CD4-positive, alpha-beta T cell (primary cell): Measurements from ENCODE around the gene AKR1C8. TPM values are rescaled to one million over a fixed set of nuclear protein-coding genes. Genes with fewer than 3 reads are reported as not detected.
"Not testable (repeated sequence)": the region's sequence is repeated elsewhere in the genome, so short reads cannot be mapped to it uniquely, and the experiment has no call there.

ENCODE experiments used
- ATAC-seq: fragments of 200-7000 bp; cut with Tn5 transposase; one replicate; pipeline ENCODE4 v1.10.0; 2022; ENCODE audit warnings: mild to moderate bottlenecking; ENCODE audit not compliant: poor library complexity
- CTCF ChIA-PET: fragments of 350-600 bp; sonication (Branson Sonifier 250); formaldehyde crosslinking; loops from one replicate; lab custom pipeline; 2021; ENCODE audit warnings: antibody characterized with exemption, inconsistent platforms; lab: Charles Lee
- POLR2A ChIA-PET: fragments of 350-600 bp; sonication (Branson Sonifier 250); formaldehyde crosslinking; loops from one replicate; lab custom pipeline; 2021; ENCODE audit warnings: antibody characterized with exemption, inconsistent platforms; lab: Charles Lee
- DNase-seq, 14 experiments: peaks; one replicate each; pipeline ENCODE4 v3.0.0-alpha.2; 2013 to 2020; ENCODE audit warnings: mixed read lengths in 2 of 14
- H3K27ac ChIP-seq, 2 donors: one replicate each; pipeline versions ENCODE4 v1.5.1 to v1.7.0; 2013; ENCODE audit warnings: low read length in 2 of 2, low read depth in 1 of 2, mild to moderate bottlenecking in 1 of 2
- H3K27me3 ChIP-seq, 2 experiments: 1 replicate in 1 of 2; 2 replicates in 1 of 2; pipeline versions ENCODE4 v1.6.1 to v1.7.0; 2013; ENCODE audit warnings: low read length in 2 of 2, control low read depth in 1 of 2, mild to moderate bottlenecking in 1 of 2, moderate library complexity in 1 of 2; ENCODE audit not compliant: insufficient read depth in 2 of 2, control insufficient read depth in 1 of 2
- H3K36me3 ChIP-seq: one replicate; pipeline ENCODE4 v1.6.1; 2013; ENCODE audit warnings: low read length, control low read depth; ENCODE audit not compliant: insufficient read depth
- H3K4me1 ChIP-seq: one replicate; pipeline ENCODE4 v1.6.1; 2013; ENCODE audit warnings: low read length, control low read depth; ENCODE audit not compliant: insufficient read depth
- H3K4me3 ChIP-seq: one replicate; pipeline ENCODE4 v1.5.1; 2013; ENCODE audit warnings: mild to moderate bottlenecking, low read length, moderate library complexity
- H3K9me3 ChIP-seq, 2 experiments: 1 replicate in 1 of 2; 2 replicates in 1 of 2; pipeline versions ENCODE4 v1.6.1 to v1.7.0; 2013; ENCODE audit warnings: low read length in 2 of 2, mild to moderate bottlenecking in 2 of 2, control low read depth in 1 of 2, moderate library complexity in 1 of 2; ENCODE audit not compliant: control insufficient read depth in 1 of 2, insufficient read depth in 1 of 2
- H3K27ac Mint-ChIP-seq: one replicate; pipeline ENCODE4 v1.8.0; 2020; ENCODE audit warnings: mixed read lengths
- H3K27me3 Mint-ChIP-seq: one replicate; pipeline ENCODE4 v1.8.0; 2021; ENCODE audit warnings: mixed read lengths
- H3K36me3 Mint-ChIP-seq: one replicate; pipeline ENCODE4 v1.8.0; 2021; ENCODE audit warnings: low read depth, mixed read lengths
- H3K4me1 Mint-ChIP-seq: one replicate; pipeline ENCODE4 v1.8.0; 2021; ENCODE audit warnings: low read depth, mixed read lengths
- H3K4me3 Mint-ChIP-seq: one replicate; pipeline ENCODE4 v1.8.0; 2020; ENCODE audit warnings: mild to moderate bottlenecking, mixed read lengths
- H3K9me3 Mint-ChIP-seq: one replicate; pipeline ENCODE4 v1.8.0; 2020; ENCODE audit warnings: mixed read lengths
- CTCF ChIP-seq: fragments of 200-600 bp; IDR thresholded peaks from one replicate; pipeline ENCODE4 v1.8.0; 2022; ENCODE audit warnings: antibody characterized with exemption, mild to moderate bottlenecking
- intact Hi-C, 2 experiments: fragments of 100-400 bp; cut with DNase I in 1 of 2; cut with micrococcal nuclease in 1 of 2; formaldehyde crosslinking; loops; one replicate each; pipeline versions ENCODE4 v1.15.1 to v1.9.0; 2023 to 2025; cut with DNase I, micrococcal nuclease
- total RNA-seq, 174 experiments: library from RNA in 2 of 174; stranded (reverse) in 2 of 174; gene quantifications; one replicate each; pipeline ENCODE4 v1.2.3 and lab custom pipeline; 2021 to 2026

AKR1C8 gene
- total RNA-seq, 2 experiments from 2014 or later, result 0.27 to 0.28 TPM

GRCh38 chr10:5142199-5142598 lies 42.8 kb downstream of the AKR1C8 start:
- Histone ChIP-seq H3K4me3 (no peak overlapping the region), H3K27ac (no peak overlapping the region), H3K9me3 (peaks cover 0 to under 1% of the 10 kb centered on the region in 2 experiments), H3K27me3 (no peaks in the 10 kb centered on the region), H3K36me3 (no peaks in the 10 kb centered on the region), H3K4me1 (no peaks in the 10 kb centered on the region)
- ChIA-PET POLR2A (no interaction called here), CTCF (interaction anchor here (0.5 kb wide), 1 partner anchor 242 kb away, joined by 3 read pairs; no protein-coding TSS in a partner anchor)
- intact Hi-C loops, result no loop called here
- TF ChIP-seq CTCF, result no peak
- H3K4me3 Mint-ChIP-seq, result no peak overlapping the region
- peaks cover 11% of the 10 kb centered on the region for H3K9me3 Mint-ChIP-seq
- ATAC-seq (no peak), DNase-seq (no peak)
- H3K27ac Mint-ChIP-seq, result no peak overlapping the region
- no peaks in the 10 kb centered on the region for H3K36me3 Mint-ChIP-seq
- H3K4me1 Mint-ChIP-seq, result no peaks in the 10 kb centered on the region
- no peaks in the 10 kb centered on the region for H3K27me3 Mint-ChIP-seq

- CTCF ChIA-PET, H3K4me3 Mint-ChIP-seq, H3K4me3 ChIP-seq, POLR2A ChIA-PET, H3K4me1 ChIP-seq, H3K27me3 ChIP-seq, ATAC-seq, H3K27ac Mint-ChIP-seq, H3K36me3 ChIP-seq, H3K27me3 Mint-ChIP-seq, H3K27ac ChIP-seq, intact Hi-C loops, H3K4me1 Mint-ChIP-seq, H3K36me3 Mint-ChIP-seq, DNase-seq: not testable (repeated sequence)
- peaks cover 3 to 11% of the 10 kb centered on the region in 2 experiments for H3K9me3 ChIP-seq
- H3K9me3 Mint-ChIP-seq, result peaks cover 14% of the 10 kb centered on the region
Observed at GRCh38 chr10:5137699-5138098, 47.3 kb downstream of the AKR1C8 start.

- H3K4me3 ChIP-seq, result no peak overlapping the region
- no peaks in the 10 kb centered on the region for H3K27me3 Mint-ChIP-seq
- POLR2A ChIA-PET, result no interaction called here
- peaks cover 3 to 11% of the 10 kb centered on the region in 2 experiments for H3K9me3 ChIP-seq
- CTCF ChIA-PET, result no interaction called here
- intact Hi-C loops, result no loop called here
- DNase-seq, result no peak
- no peaks in the 10 kb centered on the region for H3K4me1 ChIP-seq
- H3K27ac ChIP-seq, result no peak overlapping the region
- ATAC-seq, result no peak
- no peaks in the 10 kb centered on the region for H3K4me1 Mint-ChIP-seq
- no peak overlapping the region for H3K4me3 Mint-ChIP-seq
- no peak overlapping the region for H3K27ac Mint-ChIP-seq
- no peaks in the 10 kb centered on the region for H3K36me3 Mint-ChIP-seq
- no peak for TF ChIP-seq CTCF
- no peaks in the 10 kb centered on the region for H3K36me3 ChIP-seq
- peaks cover 14% of the 10 kb centered on the region for H3K9me3 Mint-ChIP-seq
- H3K27me3 ChIP-seq, result no peaks in the 10 kb centered on the region
Observed at GRCh38 chr10:5136468-5137087, 48.4 kb downstream of the AKR1C8 start.

- Mint-ChIP-seq H3K4me3 (no peak overlapping the region), H3K27me3 (no peaks in the 10 kb centered on the region), H3K36me3 (no peaks in the 10 kb centered on the region), H3K27ac (no peak overlapping the region), H3K4me1 (no peaks in the 10 kb centered on the region), H3K9me3 (peaks cover 14% of the 10 kb centered on the region)
- ATAC-seq, result no peak
- intact Hi-C loops, result no loop called here
- H3K27ac ChIP-seq, result no peak overlapping the region
- no peak for DNase-seq
- H3K4me1 ChIP-seq, result no peaks in the 10 kb centered on the region
- H3K27me3 ChIP-seq, result no peaks in the 10 kb centered on the region
- peaks cover 3 to 11% of the 10 kb centered on the region in 2 experiments for H3K9me3 ChIP-seq
- no peak overlapping the region for H3K4me3 ChIP-seq
- POLR2A ChIA-PET, result no interaction called here
- TF ChIP-seq CTCF, result no peak
- CTCF ChIA-PET, result no interaction called here
- no peaks in the 10 kb centered on the region for H3K36me3 ChIP-seq
Observed at GRCh38 chr10:5135581-5135980, 49.4 kb downstream of the AKR1C8 start.
